Measurements from ENCODE around the gene UPK1A.

The UPK1A gene

DNA sequence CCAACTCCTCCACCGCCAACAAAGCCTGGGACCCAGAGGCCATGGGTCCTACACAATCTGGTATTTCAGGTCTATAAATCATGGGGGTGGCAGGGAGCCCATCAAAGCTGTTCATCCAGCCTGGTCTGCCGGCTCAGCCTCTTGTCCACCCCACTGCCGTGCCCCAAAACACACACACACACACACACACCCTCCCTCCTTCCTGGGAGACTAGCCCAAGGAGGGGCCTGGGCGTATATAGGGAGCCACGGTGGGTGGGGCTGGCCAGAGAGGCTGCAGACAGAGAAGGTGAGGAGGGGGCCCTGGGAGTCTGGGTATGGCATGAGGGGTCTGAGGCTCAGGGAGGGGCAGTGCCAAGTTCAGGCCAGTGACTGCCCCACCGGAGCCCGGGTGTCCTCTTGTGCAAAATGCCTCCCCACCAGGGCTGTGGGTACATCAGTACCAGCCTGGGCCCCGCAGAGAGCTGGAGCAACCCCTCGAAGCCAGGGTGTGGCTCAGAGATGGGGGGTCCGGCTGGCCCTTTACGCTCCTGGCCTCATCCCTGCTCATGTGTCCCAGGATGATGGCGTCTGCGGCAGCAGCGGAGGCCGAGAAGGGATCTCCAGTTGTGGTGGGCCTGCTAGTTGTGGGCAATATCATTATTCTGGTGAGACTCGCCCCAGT lies at the start of gene UPK1A:
TSS of gene UPK1A (plus strand) at position 267 of the 663 bp plus-strand sequence. CDS start at position 563, 296 bp downstream.
- DNase-seq (ENCODE audit: low read depth) = no peak

- no peak for DNase-seq (ENCODE audit: low read depth)
Measured at GRCh38 chr19:35618857-35619256, 47.5 kb upstream of the UPK1A start.

GRCh38 chr19:35619290-35619923 lies 46.9 kb upstream of the UPK1A start:
- no peak for DNase-seq (ENCODE audit: low read depth)

DNA sequence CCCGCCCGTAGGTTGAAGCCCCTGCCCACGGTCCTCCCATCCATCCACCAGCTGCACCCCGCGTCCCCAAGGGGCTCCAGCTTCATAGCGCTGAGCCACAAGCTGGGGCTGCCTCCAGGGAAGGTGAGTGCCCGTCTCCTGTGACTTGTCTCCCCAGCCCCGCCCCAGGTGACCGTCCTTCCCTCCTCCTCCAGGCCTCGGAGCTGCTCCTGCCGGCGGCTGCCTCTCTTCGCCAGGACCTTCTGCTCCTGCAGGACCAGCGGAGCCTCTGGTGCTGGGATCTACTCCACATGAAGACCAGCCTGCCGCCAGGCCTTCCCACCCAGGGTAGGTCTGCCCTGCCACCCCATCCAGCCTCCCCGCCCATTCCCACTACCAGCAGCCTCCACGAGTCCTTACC lies 46.3 kb upstream of the UPK1A start:
- DNase-seq (ENCODE audit: low read depth) = no peak

DNA sequence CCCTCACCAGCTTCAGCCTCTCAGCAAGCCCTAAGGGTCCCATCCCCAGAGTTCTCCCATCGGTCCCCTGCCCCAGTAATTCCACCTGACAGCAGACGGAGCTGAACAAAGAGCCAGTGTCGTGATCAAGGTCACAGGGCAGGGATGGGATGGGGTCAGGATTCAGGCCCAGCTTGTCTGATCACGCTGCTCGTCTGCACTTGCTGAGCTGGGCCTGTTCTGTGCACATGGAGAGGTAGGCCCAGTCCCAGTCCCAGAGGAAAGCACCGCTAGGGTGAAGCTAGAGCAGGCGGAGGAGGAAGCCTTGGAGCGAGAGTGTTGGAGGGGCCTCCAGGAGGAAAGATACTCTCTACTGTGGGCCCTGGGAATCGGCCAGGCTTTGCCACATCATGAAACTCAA lies 44.6 kb upstream of the UPK1A start:
- DNase-seq (ENCODE audit: low read depth) = no peak

DNA sequence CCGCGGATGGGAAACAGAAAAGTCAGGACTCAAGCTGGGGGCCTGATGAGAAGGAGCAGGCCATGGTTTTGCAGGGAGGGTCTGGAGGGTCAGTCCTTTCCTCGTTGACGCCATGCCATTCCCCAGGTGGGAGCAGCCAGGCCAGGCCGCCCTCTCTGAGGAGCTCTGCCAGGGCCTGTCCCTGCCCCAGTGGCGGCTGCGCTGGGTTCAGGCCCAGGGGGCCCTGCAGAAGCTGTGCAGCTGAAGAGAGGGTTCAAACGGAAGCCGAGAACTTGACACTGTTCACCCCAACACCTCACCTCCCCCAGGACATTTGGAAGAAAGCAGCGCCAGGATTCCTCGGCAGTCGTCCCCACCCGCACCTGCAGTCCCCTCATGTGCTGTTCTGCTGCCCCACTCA lies 43.6 kb upstream of the UPK1A start:
- no peak for DNase-seq (ENCODE audit: low read depth)

- no peak for DNase-seq (ENCODE audit: low read depth)
Measured at GRCh38 chr19:35623327-35624010, 42.8 kb upstream of the UPK1A start.

DNA sequence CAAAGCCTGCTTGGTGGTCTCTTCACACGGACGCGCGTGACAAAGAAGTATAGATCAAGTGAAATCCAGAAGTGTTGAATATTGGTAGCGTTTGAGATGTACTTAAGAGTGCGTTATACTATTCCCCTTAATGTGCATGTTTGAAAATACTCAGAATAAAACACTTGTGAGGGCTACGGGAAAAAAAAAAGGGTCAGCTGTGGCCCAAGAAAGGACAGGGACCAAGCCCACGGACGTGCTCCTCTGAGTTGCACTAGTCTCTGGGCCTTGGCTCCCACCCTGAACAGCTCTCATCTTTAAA lies 38.1 kb upstream of the UPK1A start:
- DNase-seq (ENCODE audit: low read depth) = no peak

DNA sequence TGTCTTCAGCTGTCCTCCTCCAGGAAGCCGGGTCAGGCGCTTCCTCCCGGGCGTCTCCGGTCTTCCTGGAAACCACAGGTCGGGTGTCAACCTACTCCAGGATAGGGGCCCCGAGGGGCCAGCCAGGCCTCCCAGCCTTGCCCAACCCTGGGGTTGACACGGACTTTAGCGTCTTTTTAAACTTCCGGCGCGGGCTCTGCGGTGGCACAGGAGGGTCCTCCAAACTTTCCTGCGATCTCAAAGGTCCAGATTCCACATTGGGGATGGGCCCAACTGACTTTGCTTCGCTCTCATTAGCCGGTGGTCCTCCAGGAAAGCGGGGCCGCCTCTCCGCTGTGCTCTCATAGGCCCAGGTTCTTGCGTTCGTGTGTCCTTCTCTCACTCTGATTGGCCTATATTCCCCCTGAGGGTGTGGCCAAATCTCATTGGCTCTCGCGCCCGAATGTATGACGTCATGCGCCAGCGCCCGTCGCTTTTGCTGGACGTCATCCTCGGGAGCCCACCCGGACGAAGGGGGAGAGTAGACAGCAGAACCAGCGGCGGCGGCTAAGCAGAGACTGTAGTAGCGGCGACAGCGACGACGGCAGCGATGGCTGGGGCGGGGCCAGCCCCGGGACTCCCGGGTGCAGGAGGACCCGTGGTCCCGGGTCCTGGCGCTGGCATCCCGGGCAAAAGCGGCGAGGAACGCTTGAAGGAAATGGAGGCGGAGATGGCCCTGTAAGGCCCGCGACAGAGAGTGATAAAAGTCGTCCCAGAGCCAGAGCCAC lies 37.6 kb upstream of the UPK1A start, which contains the start of gene RBM42:
TSS of gene RBM42 (plus strand) at position 472 of the 767 bp plus-strand sequence. CDS start at position 590, 118 bp downstream.
- DNase-seq (ENCODE audit: low read depth) = peak; percentile 97

DNA sequence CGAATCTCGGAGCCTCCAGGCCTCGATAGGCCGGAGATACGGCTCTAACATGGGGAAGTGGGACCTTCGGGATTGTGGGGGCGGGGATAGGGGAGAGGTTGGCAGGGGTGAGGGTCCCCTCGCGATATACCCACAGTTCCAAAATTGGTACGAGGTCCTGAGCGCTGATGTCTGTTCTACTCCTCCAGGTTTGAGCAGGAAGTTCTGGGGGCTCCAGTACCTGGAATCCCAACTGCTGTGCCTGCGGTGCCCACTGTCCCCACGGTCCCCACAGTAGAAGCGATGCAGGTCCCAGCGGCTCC lies 37.0 kb upstream of the UPK1A start:
- no peak for DNase-seq (ENCODE audit: low read depth)

GRCh38 chr19:35633727-35634440 lies 32.4 kb upstream of the UPK1A start:
- DNase-seq (ENCODE audit: low read depth) = no peak

DNA sequence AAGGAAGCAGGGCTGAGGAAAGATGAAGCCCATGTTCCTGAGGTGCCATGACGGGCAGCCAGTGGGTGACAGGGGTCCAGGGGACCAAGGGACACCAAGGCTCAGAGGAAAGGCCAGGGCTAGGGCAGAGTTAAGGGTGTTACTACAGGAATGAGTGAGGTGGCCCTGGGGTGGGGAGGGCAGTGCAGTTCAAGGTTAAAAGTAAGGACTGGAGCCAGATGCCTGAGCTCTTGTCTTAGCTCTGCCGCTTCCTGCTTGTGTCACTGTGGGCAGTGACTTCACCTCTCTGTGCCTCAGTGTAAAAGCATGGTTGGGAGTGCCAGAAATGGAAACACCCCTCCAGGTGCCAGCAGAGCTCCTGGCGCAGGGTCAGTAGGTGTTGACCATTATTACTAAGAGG lies 29.7 kb upstream of the UPK1A start:
- no peak for DNase-seq (ENCODE audit: low read depth)

- DNase-seq (ENCODE audit: low read depth) = no peak
Measured at GRCh38 chr19:35637165-35637564, 29.2 kb upstream of the UPK1A start.

- no peak for DNase-seq (ENCODE audit: low read depth)
Measured at GRCh38 chr19:35639321-35639639, 27.0 kb upstream of the UPK1A start.

GRCh38 chr19:35639863-35640262 lies 26.5 kb upstream of the UPK1A start:
- DNase-seq (ENCODE audit: low read depth) = no peak

DNA sequence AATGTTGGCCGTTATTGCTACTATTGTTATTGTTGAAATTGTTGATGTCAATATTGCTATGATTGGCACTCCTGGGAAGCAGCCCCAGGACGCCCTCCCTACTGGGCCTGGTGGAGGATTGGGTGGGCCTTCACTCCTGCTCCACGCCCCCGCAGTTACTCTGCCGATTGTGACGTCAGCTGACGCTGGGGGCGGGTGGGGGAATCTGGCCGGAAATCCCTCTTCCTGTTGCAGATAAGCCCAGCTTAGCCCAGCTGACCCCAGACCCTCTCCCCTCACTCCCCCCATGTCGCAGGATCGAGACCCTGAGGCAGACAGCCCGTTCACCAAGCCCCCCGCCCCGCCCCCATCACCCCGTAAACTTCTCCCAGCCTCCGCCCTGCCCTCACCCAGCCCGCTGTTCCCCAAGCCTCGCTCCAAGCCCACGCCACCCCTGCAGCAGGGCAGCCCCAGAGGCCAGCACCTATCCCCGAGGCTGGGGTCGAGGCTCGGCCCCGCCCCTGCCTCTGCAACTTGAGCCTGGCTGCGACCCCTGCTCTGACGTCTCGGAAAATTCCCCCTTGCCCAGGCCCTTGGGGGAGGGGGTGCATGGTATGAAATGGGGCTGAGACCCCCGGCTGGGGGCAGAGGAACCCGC lies 24.7 kb upstream of the UPK1A start, which contains the start of gene ETV2:
TSS of gene ETV2 (plus strand) at position 231 of the 637 bp plus-strand sequence. CDS start 716 bp downstream, outside the sequence.
- no peak for DNase-seq (ENCODE audit: low read depth)

GRCh38 chr19:35642312-35642711 lies 24.0 kb upstream of the UPK1A start:
- DNase-seq (ENCODE audit: low read depth) = no peak

GRCh38 chr19:35642798-35643254 lies 23.5 kb upstream of the UPK1A start:
- no peak for DNase-seq (ENCODE audit: low read depth)

GRCh38 chr19:35643255-35644205 lies 22.8 kb upstream of the UPK1A start:
- DNase-seq (ENCODE audit: low read depth) = peak; percentile 63

DNA sequence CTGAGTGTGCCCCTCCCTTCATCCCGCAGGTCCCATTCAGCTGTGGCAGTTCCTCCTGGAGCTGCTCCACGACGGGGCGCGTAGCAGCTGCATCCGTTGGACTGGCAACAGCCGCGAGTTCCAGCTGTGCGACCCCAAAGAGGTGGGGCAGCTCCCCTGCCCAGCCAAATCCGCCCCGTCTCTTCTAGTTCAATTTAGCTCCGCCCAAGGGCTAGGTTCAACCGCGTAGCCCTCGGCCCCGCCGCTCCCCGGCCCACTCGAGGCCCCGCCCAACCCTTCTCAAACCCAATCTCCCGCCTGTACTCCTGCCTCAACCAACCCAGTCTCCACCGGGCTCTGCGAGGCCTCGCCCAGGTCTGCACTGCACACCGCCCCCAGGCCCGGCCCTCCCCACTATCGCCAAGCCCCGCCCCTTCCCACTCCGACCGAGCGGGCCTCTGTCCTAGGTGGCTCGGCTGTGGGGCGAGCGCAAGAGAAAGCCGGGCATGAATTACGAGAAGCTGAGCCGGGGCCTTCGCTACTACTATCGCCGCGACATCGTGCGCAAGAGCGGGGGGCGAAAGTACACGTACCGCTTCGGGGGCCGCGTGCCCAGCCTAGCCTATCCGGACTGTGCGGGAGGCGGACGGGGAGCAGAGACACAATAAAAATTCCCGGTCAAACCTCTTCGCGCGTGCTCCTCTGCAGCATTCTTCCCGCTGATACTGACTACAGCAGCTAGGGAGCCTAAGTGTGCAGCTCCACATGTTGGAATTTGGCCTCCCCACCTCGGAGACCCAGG lies 21.9 kb upstream of the UPK1A start:
- DNase-seq (ENCODE audit: low read depth) = peak; percentile 88

Measured in stimulated activated CD8-positive, alpha-beta memory T cell treated with anti-CD3 and anti-CD28 coated beads, Interleukin-7, amount 100 ng/mL, for 24 hours (primary cell).